Activated CD4-positive, alpha-beta T cell treated with anti-CD3 and anti-CD28 coated beads, Interleukin-2, amount 10 ng/mL, durations not matched to agents 24 days and 14 days (primary cell): ENCODE results near the gene FBXO45. TPM values are rescaled to one million over a fixed set of nuclear protein-coding genes. Genes with fewer than 3 reads are reported as not detected.
"Not testable (repeated sequence)": the region's sequence is repeated elsewhere in the genome, so short reads cannot be mapped to it uniquely, and the experiment has no call there.

Experiments
- DNase-seq: peaks from one replicate; pipeline ENCODE4 v3.0.0; 2022
- H3K27ac Mint-ChIP-seq: one replicate; pipeline ENCODE4 v1.8.0; 2022; ENCODE audit warnings: mild to moderate bottlenecking, mixed read lengths
- H3K27me3 Mint-ChIP-seq: one replicate; pipeline ENCODE4 v1.8.0; 2022; ENCODE audit warnings: mixed read lengths
- H3K36me3 Mint-ChIP-seq: one replicate; pipeline ENCODE4 v1.8.0; 2022; ENCODE audit warnings: low read depth, mild to moderate bottlenecking, mixed read lengths
- H3K4me1 Mint-ChIP-seq: one replicate; pipeline ENCODE4 v1.8.0; 2021; ENCODE audit warnings: mixed read lengths
- H3K4me3 Mint-ChIP-seq: one replicate; pipeline ENCODE4 v1.8.0; 2022; ENCODE audit warnings: mild to moderate bottlenecking, moderate library complexity, mixed read lengths
- H3K9me3 Mint-ChIP-seq: one replicate; pipeline ENCODE4 v1.8.0; 2021; ENCODE audit warnings: mixed read lengths
- intact Hi-C: fragments of 100-400 bp; cut with micrococcal nuclease; formaldehyde crosslinking; loops from one replicate; pipeline ENCODE4 v1.15.1; 2023
- total RNA-seq: library from RNA; stranded (reverse); gene quantifications from 2 replicates; pipeline ENCODE4 v1.2.3, GENCODE V29; 2022

The FBXO45 gene
- total RNA-seq, 1 donor from 2014 or later = 25.9 TPM

GRCh38 chr3:196632046-196632751 is 63.7 kb downstream of the FBXO45 start:
- H3K36me3 Mint-ChIP-seq = peaks cover 4% of the 10 kb centered on the region
- intact Hi-C loops = loop anchor here (1.0 to 2.0 kb wide), 6 partner anchors 8 to 129 kb away; partner anchors contain the start of genes CEP19, PIGX and RNF168
- H3K9me3 Mint-ChIP-seq = no peaks in the 10 kb centered on the region
- H3K27me3 Mint-ChIP-seq = no peaks in the 10 kb centered on the region
- peak; percentile 97 for DNase-seq
- peak overlapping the region; percentile 92 for H3K4me3 Mint-ChIP-seq
- peaks cover 52% of the 10 kb centered on the region for H3K4me1 Mint-ChIP-seq
- H3K27ac Mint-ChIP-seq = peak overlapping the region; percentile 97

DNA sequence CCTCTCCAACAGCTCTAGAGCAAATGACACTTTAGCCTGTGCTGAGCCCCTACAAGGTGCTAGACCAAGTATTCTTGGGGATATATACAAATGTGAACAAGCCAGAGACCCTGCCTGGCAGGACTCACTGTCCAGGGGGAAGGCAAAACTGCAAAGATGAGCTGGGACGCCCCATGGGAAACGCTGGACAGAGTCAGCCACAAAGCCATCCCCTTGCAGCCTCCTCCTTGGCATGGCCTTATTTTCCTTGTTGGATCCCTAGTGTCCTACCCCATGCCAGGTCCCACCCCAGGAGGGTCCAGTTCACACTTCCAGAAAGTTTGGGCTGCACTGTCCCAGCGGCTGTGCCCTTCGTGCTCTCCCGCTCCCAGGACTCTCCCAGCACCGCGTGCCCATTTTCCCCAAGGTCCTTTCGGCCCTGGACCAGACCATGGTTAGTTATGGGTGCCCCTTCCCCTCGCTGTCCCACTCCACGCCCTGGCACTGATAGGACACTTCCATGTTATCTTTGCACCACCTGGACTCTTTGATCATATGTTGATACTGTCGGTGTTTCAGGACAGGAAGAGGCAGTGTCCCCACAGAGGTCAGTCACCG is 65.2 kb downstream of the FBXO45 start:
- Mint-ChIP-seq H3K27ac (peak overlapping the region; percentile 97), H3K9me3 (no peaks in the 10 kb centered on the region), H3K36me3 (peaks cover 4% of the 10 kb centered on the region), H3K4me1 (peaks cover 55% of the 10 kb centered on the region), H3K4me3 (peak overlapping the region; percentile 77), H3K27me3 (no peaks in the 10 kb centered on the region)
- intact Hi-C loops = loop anchor here (2.0 kb wide), 3 partner anchors 51 to 131 kb away; partner anchors contain the start of genes CEP19, PIGX and RNF168
- DNase-seq = no peak

DNA sequence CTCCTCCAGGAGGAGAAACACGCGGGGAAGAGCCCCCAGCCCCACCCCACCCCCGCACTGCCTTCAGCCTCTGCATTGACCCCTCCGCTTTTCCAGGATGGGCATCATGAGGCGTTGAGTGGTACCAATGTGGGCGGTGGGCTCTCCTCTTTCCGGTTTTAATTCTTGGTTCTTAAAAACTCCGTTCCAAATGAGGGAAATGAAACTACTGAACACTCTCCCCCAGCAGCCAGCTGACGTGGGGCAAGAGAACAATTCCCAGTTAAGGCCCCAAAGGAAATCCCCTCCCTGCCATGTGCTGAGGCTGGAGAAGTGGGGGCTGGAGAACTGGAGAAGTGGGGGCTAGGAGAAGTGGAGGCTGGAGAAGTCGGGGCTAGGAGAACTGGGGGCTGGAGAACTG is 65.8 kb downstream of the FBXO45 start:
- H3K4me3 Mint-ChIP-seq = no peak overlapping the region
- H3K27me3 Mint-ChIP-seq = no peaks in the 10 kb centered on the region
- intact Hi-C loops = no loop called here
- no peak for DNase-seq
- no peak overlapping the region for H3K27ac Mint-ChIP-seq
- peaks cover 61% of the 10 kb centered on the region for H3K4me1 Mint-ChIP-seq
- H3K9me3 Mint-ChIP-seq = no peaks in the 10 kb centered on the region
- H3K36me3 Mint-ChIP-seq = peaks cover 4% of the 10 kb centered on the region

GRCh38 chr3:196634829-196635228 is 66.4 kb downstream of the FBXO45 start:
- H3K36me3 Mint-ChIP-seq = peaks cover 4% of the 10 kb centered on the region
- H3K4me3 Mint-ChIP-seq = no peak overlapping the region
- DNase-seq = no peak
- intact Hi-C loops = no loop called here
- no peaks in the 10 kb centered on the region for H3K9me3 Mint-ChIP-seq
- H3K27ac Mint-ChIP-seq = no peak overlapping the region
- H3K27me3 Mint-ChIP-seq = no peaks in the 10 kb centered on the region
- H3K4me1 Mint-ChIP-seq = peaks cover 56% of the 10 kb centered on the region

DNA sequence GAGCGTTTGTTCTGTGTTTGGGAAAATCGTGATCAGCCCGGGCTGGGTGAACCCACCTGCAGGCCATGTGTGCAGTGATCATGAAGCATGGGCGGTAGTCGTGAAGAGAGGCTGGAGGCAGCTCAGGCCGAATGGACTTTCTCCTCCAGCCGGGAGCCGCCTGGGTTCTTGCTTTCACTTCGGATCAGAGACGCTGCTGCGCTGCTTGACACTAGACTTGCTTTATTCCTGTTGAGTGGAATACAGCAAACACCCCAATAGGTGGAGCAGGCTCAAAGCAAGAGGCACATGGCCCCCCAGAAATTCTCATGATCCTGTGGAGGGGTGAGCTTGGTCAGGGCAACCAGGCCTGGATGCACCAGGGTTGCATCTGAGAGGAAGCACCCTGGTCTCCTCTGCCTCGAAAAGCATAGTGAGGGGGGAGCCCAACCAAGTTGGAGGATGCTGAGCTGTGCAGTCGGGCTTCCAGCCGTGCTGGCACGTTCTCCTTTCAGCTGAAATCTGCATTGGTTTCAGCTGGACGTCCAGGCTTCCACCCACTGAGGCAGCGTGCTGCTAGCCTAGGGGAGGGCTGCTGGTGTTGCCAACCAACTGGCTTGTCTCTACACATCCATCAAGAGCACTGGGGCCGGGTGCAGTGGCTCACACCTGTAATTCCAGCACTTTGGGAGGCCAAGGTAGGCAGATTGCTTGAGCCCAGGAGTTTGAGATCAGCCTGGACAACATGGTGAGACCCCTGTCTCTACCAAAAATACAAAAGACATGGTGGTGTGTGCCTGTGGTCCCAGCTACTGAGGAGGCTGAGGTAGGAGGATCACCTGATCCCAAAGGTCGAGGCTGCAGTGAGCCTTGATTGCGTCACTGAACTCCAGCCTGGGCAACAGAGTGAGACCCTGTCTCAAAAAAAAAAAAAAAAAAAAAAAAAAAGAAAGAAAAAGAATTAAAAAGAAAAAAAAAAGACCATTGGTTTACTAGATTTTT is 68.2 kb downstream of the FBXO45 start:
- Mint-ChIP-seq H3K4me3 (peak overlapping the region; percentile 6), H3K9me3 (no peaks in the 10 kb centered on the region), H3K4me1 (peaks cover 49% of the 10 kb centered on the region), H3K36me3 (peaks cover 13% of the 10 kb centered on the region), H3K27me3 (no peaks in the 10 kb centered on the region), H3K27ac (no peak overlapping the region)
- no peak for DNase-seq
- intact Hi-C loops = no loop called here

DNA sequence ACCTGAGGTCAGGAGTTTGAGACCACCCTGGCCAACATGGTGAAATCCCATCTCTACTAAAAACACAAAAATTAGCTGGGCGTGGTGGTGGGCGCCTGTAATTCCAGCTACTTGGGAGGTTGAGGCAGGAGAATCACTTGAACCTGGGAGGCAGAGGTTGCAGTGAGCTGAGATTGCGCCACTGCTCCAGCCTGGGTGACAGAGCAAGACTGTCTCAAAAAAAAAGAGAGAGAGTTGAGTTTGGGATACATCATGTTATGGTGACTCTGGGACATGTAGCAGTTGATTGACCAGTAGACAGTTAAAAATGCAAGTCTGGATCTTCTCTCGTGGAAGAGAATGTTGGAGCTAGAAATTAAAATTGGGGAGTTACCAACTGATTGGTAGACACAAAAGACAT is 69.5 kb downstream of the FBXO45 start:
- intact Hi-C loops = loop anchor here (2.0 kb wide), 1 partner anchor 57 kb away; no protein-coding TSS in a partner anchor
- H3K4me1 Mint-ChIP-seq = peaks cover 51% of the 10 kb centered on the region
- not testable (repeated sequence) for H3K27ac Mint-ChIP-seq, DNase-seq, H3K4me3 Mint-ChIP-seq, H3K27me3 Mint-ChIP-seq, H3K9me3 Mint-ChIP-seq
- peaks cover 15% of the 10 kb centered on the region for H3K36me3 Mint-ChIP-seq

Other genes starting within 250 kb of the FBXO45 start
- not detected in 2 replicates for gene TM4SF19, start 230.3 kb upstream of the FBXO45 start, total RNA-seq
- gene UBXN7, start 136.2 kb upstream of the FBXO45 start, total RNA-seq = 65.5 and 70.8 TPM in 2 replicates
- gene RNF168, start 64.9 kb upstream of the FBXO45 start, total RNA-seq = 32.8 and 33.3 TPM in 2 replicates
- not detected in 2 replicates for gene SMCO1, start 53.3 kb upstream of the FBXO45 start, total RNA-seq
- 18.4 and 24.5 TPM in 2 replicates for gene WDR53, start 106 bp upstream of the FBXO45 start, total RNA-seq
- 38.2 and 39.0 TPM in 2 replicates for gene NRROS, start 71.0 kb downstream of the FBXO45 start, total RNA-seq
- gene CEP19, start 143.6 kb downstream of the FBXO45 start, total RNA-seq = 3.9 and 4.0 TPM in 2 replicates
- 54.3 and 54.5 TPM in 2 replicates for gene PIGX, start 143.7 kb downstream of the FBXO45 start, total RNA-seq
- 81.1 and 92.5 TPM in 2 replicates for gene PAK2, start 171.2 kb downstream of the FBXO45 start, total RNA-seq